GM12878 (cell line): ENCODE measurements around the gene IQGAP1.

ENCODE experiments used
- CTCF ChIP-seq, 3 experiments: IDR thresholded peaks in 2 of 3; conservative IDR thresholded peaks in 1 of 3; 2 replicates each; pipeline ENCODE4 v1.5.1; 2011; ENCODE audit warnings: low read depth in 3 of 3, low read length in 3 of 3, mild to moderate bottlenecking in 3 of 3, control low read depth in 2 of 3, moderate library complexity in 2 of 3, inconsistent platforms in 1 of 3, mixed read lengths in 1 of 3; ENCODE audit not compliant: control insufficient read depth in 2 of 3, insufficient read depth in 1 of 3; ENCODE audit errors: extremely low read depth in 1 of 3
- E2F4 ChIP-seq: IDR thresholded peaks from 2 replicates; pipeline ENCODE4 v1.6.1; 2012; ENCODE audit warnings: low read depth, low read length, improper control_type of control experiment
- EP300 ChIP-seq, 2 experiments: fragments of 150-350 bp in 1 of 2; IDR thresholded peaks; 2 replicates each; pipeline ENCODE4 v1.6.1; 2011 to 2012; ENCODE audit warnings: low read depth in 2 of 2, low read length in 2 of 2, borderline replicate concordance in 1 of 2, improper control_type of control experiment in 1 of 2, inconsistent platforms in 1 of 2; ENCODE audit not compliant: control insufficient read depth in 1 of 2
- HDAC2 ChIP-seq: fragments of 200-600 bp; sonication (generic); IDR thresholded peaks from 2 replicates; pipeline ENCODE4 v1.6.1; 2017
- NFYA ChIP-seq: IDR thresholded peaks from 2 replicates; pipeline ENCODE4 v1.6.1; 2011; ENCODE audit warnings: low read depth, mild to moderate bottlenecking, low read length, improper control_type of control experiment, borderline replicate concordance
- NRF1 ChIP-seq: conservative IDR thresholded peaks from 2 replicates; pipeline ENCODE4 v1.6.1; 2011; ENCODE audit warnings: mild to moderate bottlenecking, low read depth, low read length, improper control_type of control experiment
- PRDM15 ChIP-seq: fragments of 450-650 bp; formaldehyde crosslinking; IDR thresholded peaks from 2 replicates; pipeline ENCODE4 v1.4.0; 2020; ENCODE audit warnings: mild to moderate bottlenecking, moderate library complexity
- RBBP5 ChIP-seq: fragments of 200-600 bp; sonication (generic); conservative IDR thresholded peaks from 2 replicates; pipeline ENCODE4 v1.6.1; 2016
- REST ChIP-seq: IDR thresholded peaks from 2 replicates; pipeline ENCODE4 v1.6.1; 2012; ENCODE audit warnings: mild to moderate bottlenecking, low read depth, low read length
- SMC3 ChIP-seq: IDR thresholded peaks from 2 replicates; pipeline ENCODE4 v1.6.1; 2011; ENCODE audit warnings: low read length, improper control_type of control experiment, borderline replicate concordance
- SRF ChIP-seq, 2 experiments: IDR thresholded peaks; 2 replicates each; pipeline ENCODE4 v1.6.1; 2011; ENCODE audit warnings: low read depth in 2 of 2, low read length in 2 of 2, mild to moderate bottlenecking in 1 of 2, moderate library complexity in 1 of 2
- SUPT20H ChIP-seq: IDR thresholded peaks from 2 replicates; pipeline ENCODE4 v1.6.1; 2011; ENCODE audit warnings: low read depth, mild to moderate bottlenecking, low read length, moderate library complexity, borderline replicate concordance; ENCODE audit not compliant: control insufficient read depth
- USF1 ChIP-seq: IDR thresholded peaks from 2 replicates; pipeline ENCODE4 v1.6.1; 2011; ENCODE audit warnings: borderline replicate concordance, low read depth, mild to moderate bottlenecking, moderate library complexity, mixed read lengths, low read length; ENCODE audit not compliant: insufficient read depth; ENCODE audit errors: extremely low read length

- TF ChIP-seq HDAC2: no peak
- no peak for TF ChIP-seq REST
- TF ChIP-seq CTCF (IDR thresholded peaks at IDR 0.05 in 2 of 3, conservative IDR thresholded peaks at IDR 0.05 in 1 of 3; ENCODE audit: control insufficient read depth in 2 of 3, extremely low read depth in 1 of 3, insufficient read depth in 1 of 3, low read depth in 3 of 3, low read length in 3 of 3): no peak
- TF ChIP-seq SRF (IDR thresholded peaks at IDR 0.05; ENCODE audit: low read depth in 2 of 2, low read length in 2 of 2): no peak
- no peak for TF ChIP-seq EP300 (IDR thresholded peaks at IDR 0.05; ENCODE audit: borderline replicate concordance in 1 of 2, control insufficient read depth in 1 of 2, low read depth in 2 of 2, low read length in 2 of 2)
- no peak for TF ChIP-seq E2F4
- TF ChIP-seq USF1: no peak
- TF ChIP-seq PRDM15: no peak
- TF ChIP-seq NFYA: no peak
- TF ChIP-seq SUPT20H: no peak
- no peak for TF ChIP-seq RBBP5
- TF ChIP-seq SMC3: no peak
- TF ChIP-seq NRF1: no peak
Observed at GRCh38 chr15:90512981-90513380, 124.9 kb downstream of the IQGAP1 start.
